Measurements from ENCODE around the gene CCNY.

The CCNY gene

DNA sequence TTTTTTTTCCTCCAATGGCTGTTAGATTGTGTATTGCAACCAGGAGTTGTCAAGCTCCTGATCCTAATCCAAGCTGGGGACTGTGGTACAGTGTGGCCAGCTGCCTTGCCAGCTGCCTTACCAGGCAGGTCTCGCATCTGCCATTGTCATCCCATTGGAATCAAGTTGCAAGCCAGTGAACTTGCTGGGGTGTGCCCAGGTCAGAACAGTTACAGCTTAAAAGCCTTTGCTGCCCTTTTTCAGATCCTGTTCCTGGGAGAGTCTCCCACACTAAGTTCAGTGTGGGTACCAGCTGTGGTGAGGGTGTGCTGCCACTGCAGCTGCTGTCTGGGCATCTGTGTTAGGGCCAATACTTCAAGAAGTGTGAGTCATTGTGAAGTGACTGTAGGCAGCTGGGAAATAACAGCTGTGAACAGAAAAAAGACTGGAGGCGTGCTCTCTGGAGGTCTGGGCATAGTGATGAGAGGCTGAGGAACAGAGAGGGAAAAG lies 72.8 kb downstream of the CCNY start:
- H3K27ac ChIP-seq, result no peak overlapping the region
- TF ChIP-seq CTCF (conservative IDR thresholded peaks at IDR 0.05), result no peak

DNA sequence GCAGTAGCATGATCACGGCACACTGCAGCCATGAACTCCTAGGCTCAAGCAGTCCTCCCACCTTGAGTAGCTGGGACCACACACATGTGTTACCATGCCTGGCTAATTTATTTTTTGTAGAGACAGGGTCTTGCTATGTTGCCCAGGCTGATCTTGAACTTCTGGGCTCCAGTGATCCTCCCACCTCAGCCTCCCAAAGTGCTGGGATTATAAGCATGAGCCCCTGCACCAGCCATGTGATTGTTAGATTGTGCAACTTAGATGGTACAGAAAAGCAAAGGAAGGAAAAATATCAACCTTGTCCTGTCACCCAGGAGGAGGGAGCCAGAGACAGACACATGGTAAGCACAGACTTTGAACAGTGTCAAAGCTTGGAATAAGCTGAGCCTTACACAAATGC lies 73.5 kb downstream of the CCNY start:
- no peak for TF ChIP-seq CTCF (conservative IDR thresholded peaks at IDR 0.05)
- no peak overlapping the region for H3K27ac ChIP-seq

- TF ChIP-seq CTCF (conservative IDR thresholded peaks at IDR 0.05), result no peak
- H3K27ac ChIP-seq, result no peak overlapping the region
Measured at GRCh38 chr10:35412003-35412723, 75.9 kb downstream of the CCNY start.

- TF ChIP-seq CTCF (conservative IDR thresholded peaks at IDR 0.05), result no peak
- H3K27ac ChIP-seq, result no peak overlapping the region
Measured at GRCh38 chr10:35412900-35413491, 76.7 kb downstream of the CCNY start.

GRCh38 chr10:35413985-35414861 lies 77.9 kb downstream of the CCNY start:
- H3K27ac ChIP-seq, result no peak overlapping the region
- TF ChIP-seq CTCF (conservative IDR thresholded peaks at IDR 0.05), result no peak

- no peak for TF ChIP-seq CTCF (conservative IDR thresholded peaks at IDR 0.05)
- no peak overlapping the region for H3K27ac ChIP-seq
Measured at GRCh38 chr10:35415505-35415904, 79.2 kb downstream of the CCNY start.
